HuH-7 (cell line): ENCODE results near the gene SERAC1.

Experiments used
- DNase-seq: peaks from one replicate; pipeline ENCODE4 v3.0.0; 2011; ENCODE audit warnings: low spot score

Gene SERAC1

GRCh38 chr6:158121335-158121734, 46.7 kb downstream of the SERAC1 start:
- no peak for DNase-seq

GRCh38 chr6:158118886-158119285, 49.2 kb downstream of the SERAC1 start:
- DNase-seq: no peak

- DNase-seq: no peak
Observed at GRCh38 chr6:158115508-158115907, 52.6 kb downstream of the SERAC1 start.

- no peak for DNase-seq
Observed at GRCh38 chr6:158115102-158115501, 53.0 kb downstream of the SERAC1 start.

- DNase-seq: no peak
Observed at GRCh38 chr6:158113802-158114201, 54.3 kb downstream of the SERAC1 start.

- DNase-seq: no peak
Observed at GRCh38 chr6:158111987-158112386, 56.1 kb downstream of the SERAC1 start.

GRCh38 chr6:158110986-158111385, 57.1 kb downstream of the SERAC1 start:
- DNase-seq: no peak

- DNase-seq: no peak
Observed at GRCh38 chr6:158109748-158110147, 58.3 kb downstream of the SERAC1 start.

GRCh38 chr6:158104696-158105095, 63.4 kb downstream of the SERAC1 start:
- no peak for DNase-seq

- no peak for DNase-seq
Observed at GRCh38 chr6:158103228-158103627, 64.8 kb downstream of the SERAC1 start.

GRCh38 chr6:158095671-158096070, 72.4 kb downstream of the SERAC1 start:
- no peak for DNase-seq

- no peak for DNase-seq
Observed at GRCh38 chr6:158095031-158095430, 73.0 kb downstream of the SERAC1 start.

- DNase-seq: no peak
Observed at GRCh38 chr6:158092806-158093205, 75.3 kb downstream of the SERAC1 start.

- no peak for DNase-seq
Observed at GRCh38 chr6:158087224-158087867, 80.7 kb downstream of the SERAC1 start.

GRCh38 chr6:158086504-158087223, 81.4 kb downstream of the SERAC1 start:
- DNase-seq: no peak

- DNase-seq: no peak
Observed at GRCh38 chr6:158086054-158086503, 82.0 kb downstream of the SERAC1 start.

GRCh38 chr6:158085261-158086053, 82.6 kb downstream of the SERAC1 start:
- DNase-seq: no peak

- DNase-seq: no peak
Observed at GRCh38 chr6:158083455-158084325, 84.4 kb downstream of the SERAC1 start.

- no peak for DNase-seq
Observed at GRCh38 chr6:158081657-158081935, 86.5 kb downstream of the SERAC1 start.

GRCh38 chr6:158080849-158081656, 87.0 kb downstream of the SERAC1 start:
- no peak for DNase-seq

- no peak for DNase-seq
Observed at GRCh38 chr6:158078320-158078719, 89.7 kb downstream of the SERAC1 start.
